GM12878 (cell line): ENCODE results near the gene TMED5. TPM values are rescaled to one million over a fixed set of nuclear protein-coding genes. Genes with fewer than 3 reads are reported as not detected.

Experiments used
- ATAC-seq: fragments of 200-7000 bp; cut with Tn5 transposase; 3 replicates; pipeline ENCODE4 v1.9.1; 2020; ENCODE audit warnings: mild to moderate bottlenecking, moderate library complexity
- BruUV-seq: library from RNA; stranded (reverse); fragments of 400-500 nt; replicated peaks from 2 replicates; lab custom pipeline; 2021; lab: Mats Ljungman, UMichigan
- CTCF ChIA-PET: fragments of 300-600 bp; sonication (Branson Sonifier 250); formaldehyde crosslinking; extraction: SDS; loops from one replicate; lab custom pipeline; 2021; ENCODE audit warnings: inconsistent platforms; lab: Yijun Ruan, JAX
- POLR2A ChIA-PET: fragments of 350-600 bp; formaldehyde crosslinking; extraction: SDS; loops from one replicate; lab custom pipeline; 2021; ENCODE audit warnings: inconsistent platforms; lab: Charles Lee
- RAD21 ChIA-PET: fragments of 300-600 bp; sonication (Branson Sonifier 250); formaldehyde crosslinking; loops from one replicate; lab custom pipeline; 2023; ENCODE audit warnings: antibody characterized with exemption; ENCODE audit not compliant: unreplicated experiment; lab: Charles Lee
- SMC1A ChIA-PET: fragments of 300-600 bp; sonication (Branson Sonifier 250); formaldehyde crosslinking; loops from one replicate; lab custom pipeline; 2023; ENCODE audit not compliant: unreplicated experiment, uncharacterized antibody; lab: Charles Lee
- DNase-seq: peaks from one replicate; pipeline ENCODE4 v3.0.0-alpha.2; 2011; ENCODE audit warnings: low read depth, low spot score
- FAIRE-seq: peaks from 3 replicates; lab custom pipeline; 2011; peaks lifted over from hg19 to GRCh38; lab: Jason Lieb, UNC
- H2AFZ ChIP-seq: 2 replicates; pipeline ENCODE4 v1.6.0; 2011; ENCODE audit warnings: low read depth, low read length, control low read depth; ENCODE audit not compliant: control insufficient read depth
- H3K27ac ChIP-seq: 2 replicates; pipeline ENCODE4 v1.5.1; 2011; ENCODE audit warnings: control low read depth; ENCODE audit not compliant: control insufficient read depth, insufficient read depth
- H3K27me3 ChIP-seq, 2 experiments: replicated peaks in 1 of 2; 2 replicates each; pipeline versions ENCODE4 v1.6.0 to v1.6.1; 2011; ENCODE audit warnings: low read length in 1 of 2; ENCODE audit not compliant: control insufficient read depth in 2 of 2, insufficient read depth in 2 of 2
- H3K36me3 ChIP-seq, 2 experiments: 2 replicates each; pipeline ENCODE4 v1.5.1; 2011; ENCODE audit warnings: low read length in 1 of 2; ENCODE audit not compliant: control insufficient read depth in 2 of 2, insufficient read depth in 2 of 2
- H3K4me1 ChIP-seq: 2 replicates; pipeline ENCODE4 v1.6.1; 2011; ENCODE audit warnings: mild to moderate bottlenecking, low read length, moderate library complexity, mixed read lengths; ENCODE audit not compliant: control insufficient read depth, insufficient read depth
- H3K4me2 ChIP-seq: 2 replicates; pipeline ENCODE4 v1.6.0; 2011; ENCODE audit warnings: control low read depth; ENCODE audit not compliant: control insufficient read depth, insufficient read depth
- H3K4me3 ChIP-seq: fragments of 200-600 bp; sonication (generic); 2 replicates; pipeline ENCODE4 v1.5.1; 2016
- H3K79me2 ChIP-seq: 2 replicates; pipeline ENCODE4 v1.6.0; 2011; ENCODE audit warnings: low read length; ENCODE audit not compliant: control insufficient read depth, insufficient read depth
- H3K9ac ChIP-seq: 2 replicates; pipeline ENCODE4 v1.8.0; 2011; ENCODE audit warnings: low read length, control low read depth, mixed read lengths; ENCODE audit not compliant: control insufficient read depth, insufficient read depth
- H3K9me3 ChIP-seq: replicated peaks from 3 replicates; pipeline ENCODE4 v1.5.1; 2011; ENCODE audit warnings: mild to moderate bottlenecking, low read length; ENCODE audit not compliant: control insufficient read depth, insufficient read depth
- H4K20me1 ChIP-seq: 2 replicates; pipeline ENCODE4 v1.6.0; 2011; ENCODE audit not compliant: control insufficient read depth, insufficient read depth
- ATF7 ChIP-seq: fragments of 450-650 bp; IDR thresholded peaks from 2 replicates; pipeline ENCODE4 v1.6.1; 2016; ENCODE audit warnings: low read depth, mild to moderate bottlenecking
- CBFB ChIP-seq: IDR thresholded peaks from 2 replicates; pipeline ENCODE4 v1.6.1; 2016; ENCODE audit warnings: antibody characterized with exemption, low read depth
- DPF2 ChIP-seq: fragments of 450-650 bp; IDR thresholded peaks from 2 replicates; pipeline ENCODE4 v1.6.1; 2017; ENCODE audit warnings: mild to moderate bottlenecking
- EED ChIP-seq: sonication (generic); IDR thresholded peaks from 2 replicates; pipeline ENCODE4 v1.6.1; 2016; ENCODE audit warnings: antibody characterized with exemption, low read depth
- IKZF2 ChIP-seq, 2 experiments: fragments of 450-650 bp; IDR thresholded peaks; 2 replicates each; pipeline ENCODE4 v1.6.1; 2017; ENCODE audit warnings: mild to moderate bottlenecking in 2 of 2, moderate library complexity in 2 of 2
- MTA3 ChIP-seq: IDR thresholded peaks from 2 replicates; pipeline ENCODE4 v1.6.1; 2012; ENCODE audit warnings: low read length, inconsistent platforms, borderline replicate concordance
- NFIC ChIP-seq: IDR thresholded peaks from 2 replicates; pipeline ENCODE4 v1.6.1; 2012; ENCODE audit warnings: low read depth, mild to moderate bottlenecking, inconsistent platforms, low read length, moderate library complexity
- NR2F1 ChIP-seq: fragments of 450-650 bp; conservative IDR thresholded peaks from 2 replicates; pipeline ENCODE4 v1.6.1; 2017; ENCODE audit warnings: mild to moderate bottlenecking
- NRF1 ChIP-seq: conservative IDR thresholded peaks from 2 replicates; pipeline ENCODE4 v1.6.1; 2011; ENCODE audit warnings: mild to moderate bottlenecking, low read depth, low read length, improper control_type of control experiment
- POLR2A ChIP-seq: IDR thresholded peaks from 2 replicates; pipeline ENCODE4 v1.6.1; 2011; ENCODE audit warnings: low read depth, mild to moderate bottlenecking, low read length
- RAD51 ChIP-seq: fragments of 450-650 bp; IDR thresholded peaks from 2 replicates; pipeline ENCODE4 v1.6.1; 2016; ENCODE audit warnings: moderate library complexity, mild to moderate bottlenecking, inconsistent platforms
- RB1 ChIP-seq: fragments of 450-650 bp; formaldehyde crosslinking; IDR thresholded peaks from 2 replicates; pipeline ENCODE4 v1.6.1; 2017; ENCODE audit warnings: mild to moderate bottlenecking, borderline replicate concordance
- RBBP5 ChIP-seq: fragments of 200-600 bp; sonication (generic); conservative IDR thresholded peaks from 2 replicates; pipeline ENCODE4 v1.6.1; 2016
- SIX5 ChIP-seq: IDR thresholded peaks from 2 replicates; pipeline ENCODE4 v1.6.1; 2011; ENCODE audit warnings: mild to moderate bottlenecking, low read depth, low read length, moderate library complexity; ENCODE audit not compliant: severe bottlenecking
- TARDBP ChIP-seq: IDR thresholded peaks from 2 replicates; pipeline ENCODE4 v1.6.1; 2016; ENCODE audit warnings: borderline replicate concordance
- USF1 ChIP-seq: IDR thresholded peaks from 2 replicates; pipeline ENCODE4 v1.6.1; 2011; ENCODE audit warnings: borderline replicate concordance, low read depth, mild to moderate bottlenecking, moderate library complexity, mixed read lengths, low read length; ENCODE audit not compliant: insufficient read depth; ENCODE audit errors: extremely low read length
- ZBTB33 ChIP-seq: fragments of 450-650 bp; IDR thresholded peaks from 2 replicates; pipeline ENCODE4 v1.6.1; 2017; ENCODE audit warnings: mild to moderate bottlenecking
- ZNF207 ChIP-seq: fragments of 450-650 bp; IDR thresholded peaks from 2 replicates; pipeline ENCODE4 v1.6.1; 2014; ENCODE audit warnings: antibody characterized with exemption, mild to moderate bottlenecking, borderline replicate concordance
- ZSCAN29 ChIP-seq: fragments of 450-650 bp; IDR thresholded peaks from 2 replicates; pipeline ENCODE4 v1.6.1; 2017; ENCODE audit warnings: mild to moderate bottlenecking, moderate library complexity
- WGBS: methylation state at CpG from one replicate; pipeline ENCODE4 v1.1.6; 2016; ENCODE audit warnings: low lambda C conversion rate; ENCODE audit not compliant: insufficient replicate concordance, insufficient coverage; ENCODE audit errors: missing lambda C conversion rate; 5-methylcytosine and 5-hydroxymethylcytosine counted together
- in situ Hi-C: fragments of 300-500 bp; cut with MboI; formaldehyde crosslinking; loops from 9 replicates; pipeline ENCODE4 v1.14.3; 2018; ENCODE audit warnings: mixed read lengths
- intact Hi-C: fragments of 100-400 bp; cut with micrococcal nuclease; formaldehyde crosslinking; loops from one replicate; pipeline ENCODE4 v1.14.2; 2022; ENCODE audit not compliant: unreplicated experiment
- polyA plus RNA-seq, 11 experiments: library from polyadenylated mRNA; depleted of rRNA in 4 of 11; unstranded in 6 of 11; stranded (reverse) in 5 of 11; fragments of >200 nt; fragmentation: Nextera tagmentation in 4 of 11; fragmentation: Illumina TruSeq in 1 of 11; extraction: Ambion mirVana in 4 of 11; extraction: Trizol in 1 of 11; gene quantifications; 1 replicate in 1 of 11; 2 replicates in 10 of 11; pipeline versions ENCODE4 v1.2.1 to v1.2.3, GENCODE V29; 2011 to 2016; ENCODE audit warnings: inconsistent platforms in 2 of 11, missing spikeins in 2 of 11, low read depth in 1 of 11
- total RNA-seq, 4 experiments: library from RNA; depleted of rRNA in 3 of 4; stranded (reverse); fragments of >200 nt in 3 of 4; fragmentation: Illumina TruSeq in 1 of 4; extraction: Trizol in 1 of 4; gene quantifications; 2 replicates each; pipeline versions ENCODE4 v1.2.1 to v1.2.3, GENCODE V29; 2013 to 2021

The TMED5 gene
- total and polyA plus RNA-seq, 10 of the 15 experiments (the other 5 are each of a cell fraction or from before 2014, with no cell fraction given), result 18.5 to 80.6 (median 54.0) TPM

GRCh38 chr1:93106226-93106625 lies 74.0 kb downstream of the TMED5 start (continued):
- TF ChIP-seq USF1 (no peak), ZNF207 (no peak), RB1 (no peak), POLR2A (no peak), MTA3 (no peak), ZBTB33 (no peak), CBFB (no peak)

- in situ Hi-C loops, result no loop called here
- peaks cover 61% of the 10 kb centered on the region for H3K79me2 ChIP-seq
- no peak overlapping the region for H3K27ac ChIP-seq
- intact Hi-C loops, result no loop called here
- ChIA-PET SMC1A (interaction anchor here (1.4 to 2.1 kb wide), 2 partner anchors 8 to 10 kb away, joined by 4 to 6 read pairs; no protein-coding TSS in a partner anchor), CTCF (interaction anchor here (1.1 to 1.8 kb wide), 3 partner anchors 10 to 202 kb away, joined by 3 to 4 read pairs (median 3); no protein-coding TSS in a partner anchor), RAD21 (interaction anchor here (1.0 kb wide), 1 partner anchor 21 kb away, joined by 4 read pairs; no protein-coding TSS in a partner anchor), POLR2A (no interaction called here)
- H3K9me3 ChIP-seq, result peaks cover 5% of the 10 kb centered on the region
- no peak for TF ChIP-seq NRF1
- TF ChIP-seq IKZF2 (IDR thresholded peaks at IDR 0.05), result no peak
- no peak for TF ChIP-seq TARDBP
- TF ChIP-seq SIX5, result no peak
- TF ChIP-seq ATF7, result no peak
- no peak for TF ChIP-seq DPF2
- no peak for TF ChIP-seq ZSCAN29
- no peak for TF ChIP-seq EED
- no peak for TF ChIP-seq NFIC
- no peak for TF ChIP-seq RBBP5
- no peak for TF ChIP-seq RAD51
- TF ChIP-seq NR2F1, result no peak
- no peak overlapping the region for H3K4me2 ChIP-seq
- no peaks in the 10 kb centered on the region for H3K4me1 ChIP-seq
- no peak overlapping the region for H3K9ac ChIP-seq
- H3K36me3 ChIP-seq, result peaks cover 2 to 23% of the 10 kb centered on the region in 2 experiments
- FAIRE-seq (no peak), ATAC-seq (no peak), DNase-seq (no peak)
- no peaks in the 10 kb centered on the region for H4K20me1 ChIP-seq
- H3K4me3 ChIP-seq, result no peak overlapping the region
- WGBS, result 100% methylated on average over 4 of the region's 4 CpGs
- H2AFZ ChIP-seq, result no peak overlapping the region
- H3K27me3 ChIP-seq, result no peaks in the 10 kb centered on the region
- BruUV-seq, result no TSS peak
These were observed 78.1 kb downstream of the TMED5 start for GRCh38 chr1:93102142-93102541.
